ENCODE results near the gene ITGB2.

ITGB2 gene

GRCh38 chr21:44955141-44955797 lies 34.6 kb upstream of the ITGB2 start:
- DNase-seq = no peak

GRCh38 chr21:44954281-44954771 lies 33.6 kb upstream of the ITGB2 start:
- no peak for DNase-seq

GRCh38 chr21:44953628-44954021 lies 32.9 kb upstream of the ITGB2 start:
- no peak for DNase-seq

GRCh38 chr21:44952929-44953627 lies 32.4 kb upstream of the ITGB2 start:
- no peak for DNase-seq

GRCh38 chr21:44952116-44952928 lies 31.6 kb upstream of the ITGB2 start:
- DNase-seq = no peak

GRCh38 chr21:44951186-44951915 lies 30.7 kb upstream of the ITGB2 start:
- no peak for DNase-seq

- DNase-seq = no peak
Measured at GRCh38 chr21:44950351-44950750, 29.7 kb upstream of the ITGB2 start.

- DNase-seq = peak; percentile 8
Measured at GRCh38 chr21:44949779-44950198, 29.1 kb upstream of the ITGB2 start.

- no peak for DNase-seq
Measured at GRCh38 chr21:44949161-44949778, 28.6 kb upstream of the ITGB2 start.

GRCh38 chr21:44948426-44949120 lies 27.9 kb upstream of the ITGB2 start:
- no peak for DNase-seq

GRCh38 chr21:44947930-44948331 lies 27.2 kb upstream of the ITGB2 start:
- DNase-seq = no peak

- DNase-seq = no peak
Measured at GRCh38 chr21:44947111-44947929, 26.6 kb upstream of the ITGB2 start.

- no peak for DNase-seq
Measured at GRCh38 chr21:44946254-44947041, 25.7 kb upstream of the ITGB2 start.

GRCh38 chr21:44944596-44944995 lies 23.9 kb upstream of the ITGB2 start:
- no peak for DNase-seq

- DNase-seq = no peak
Measured at GRCh38 chr21:44943686-44944550, 23.2 kb upstream of the ITGB2 start.

- peak; percentile 59 for DNase-seq
Measured at GRCh38 chr21:44943005-44943685, 22.4 kb upstream of the ITGB2 start.

GRCh38 chr21:44942566-44942965 lies 21.9 kb upstream of the ITGB2 start:
- DNase-seq = no peak

- no peak for DNase-seq
Measured at GRCh38 chr21:44941567-44941966, 20.9 kb upstream of the ITGB2 start.

All from MV-4-11 (cell line).